GM12878 (cell line): ENCODE results near the gene MRTFB. TPM values are rescaled to one million over a fixed set of nuclear protein-coding genes. Genes with fewer than 3 reads are reported as not detected.

Experiments used
- ATAC-seq: fragments of 200-7000 bp; cut with Tn5 transposase; 3 replicates; pipeline ENCODE4 v1.9.1; 2020; ENCODE audit warnings: mild to moderate bottlenecking, moderate library complexity
- BruUV-seq: library from RNA; stranded (reverse); fragments of 400-500 nt; replicated peaks from 2 replicates; lab custom pipeline; 2021; lab: Mats Ljungman, UMichigan
- CTCF ChIA-PET: fragments of 300-600 bp; sonication (Branson Sonifier 250); formaldehyde crosslinking; extraction: SDS; loops from one replicate; lab custom pipeline; 2021; ENCODE audit warnings: inconsistent platforms; lab: Yijun Ruan, JAX
- POLR2A ChIA-PET: fragments of 350-600 bp; formaldehyde crosslinking; extraction: SDS; loops from one replicate; lab custom pipeline; 2021; ENCODE audit warnings: inconsistent platforms; lab: Charles Lee
- RAD21 ChIA-PET: fragments of 300-600 bp; sonication (Branson Sonifier 250); formaldehyde crosslinking; loops from one replicate; lab custom pipeline; 2023; ENCODE audit warnings: antibody characterized with exemption; ENCODE audit not compliant: unreplicated experiment; lab: Charles Lee
- SMC1A ChIA-PET: fragments of 300-600 bp; sonication (Branson Sonifier 250); formaldehyde crosslinking; loops from one replicate; lab custom pipeline; 2023; ENCODE audit not compliant: unreplicated experiment, uncharacterized antibody; lab: Charles Lee
- DNase-seq: peaks from one replicate; pipeline ENCODE4 v3.0.0-alpha.2; 2011; ENCODE audit warnings: low read depth, low spot score
- FAIRE-seq: peaks from 3 replicates; lab custom pipeline; 2011; peaks lifted over from hg19 to GRCh38; lab: Jason Lieb, UNC
- H2AFZ ChIP-seq: 2 replicates; pipeline ENCODE4 v1.6.0; 2011; ENCODE audit warnings: low read depth, low read length, control low read depth; ENCODE audit not compliant: control insufficient read depth
- H3K27ac ChIP-seq: 2 replicates; pipeline ENCODE4 v1.5.1; 2011; ENCODE audit warnings: control low read depth; ENCODE audit not compliant: control insufficient read depth, insufficient read depth
- H3K27me3 ChIP-seq, 2 experiments: replicated peaks in 1 of 2; 2 replicates each; pipeline versions ENCODE4 v1.6.0 to v1.6.1; 2011; ENCODE audit warnings: low read length in 1 of 2; ENCODE audit not compliant: control insufficient read depth in 2 of 2, insufficient read depth in 2 of 2
- H3K36me3 ChIP-seq, 2 experiments: 2 replicates each; pipeline ENCODE4 v1.5.1; 2011; ENCODE audit warnings: low read length in 1 of 2; ENCODE audit not compliant: control insufficient read depth in 2 of 2, insufficient read depth in 2 of 2
- H3K4me1 ChIP-seq: 2 replicates; pipeline ENCODE4 v1.6.1; 2011; ENCODE audit warnings: mild to moderate bottlenecking, low read length, moderate library complexity, mixed read lengths; ENCODE audit not compliant: control insufficient read depth, insufficient read depth
- H3K4me2 ChIP-seq: 2 replicates; pipeline ENCODE4 v1.6.0; 2011; ENCODE audit warnings: control low read depth; ENCODE audit not compliant: control insufficient read depth, insufficient read depth
- H3K4me3 ChIP-seq: fragments of 200-600 bp; sonication (generic); 2 replicates; pipeline ENCODE4 v1.5.1; 2016
- H3K79me2 ChIP-seq: 2 replicates; pipeline ENCODE4 v1.6.0; 2011; ENCODE audit warnings: low read length; ENCODE audit not compliant: control insufficient read depth, insufficient read depth
- H3K9ac ChIP-seq: 2 replicates; pipeline ENCODE4 v1.8.0; 2011; ENCODE audit warnings: low read length, control low read depth, mixed read lengths; ENCODE audit not compliant: control insufficient read depth, insufficient read depth
- H3K9me3 ChIP-seq: replicated peaks from 3 replicates; pipeline ENCODE4 v1.5.1; 2011; ENCODE audit warnings: mild to moderate bottlenecking, low read length; ENCODE audit not compliant: control insufficient read depth, insufficient read depth
- H4K20me1 ChIP-seq: 2 replicates; pipeline ENCODE4 v1.6.0; 2011; ENCODE audit not compliant: control insufficient read depth, insufficient read depth
- ATF7 ChIP-seq: fragments of 450-650 bp; IDR thresholded peaks from 2 replicates; pipeline ENCODE4 v1.6.1; 2016; ENCODE audit warnings: low read depth, mild to moderate bottlenecking
- CREM ChIP-seq: IDR thresholded peaks from 2 replicates; pipeline ENCODE4 v1.6.1; 2014; ENCODE audit warnings: antibody characterized with exemption, low read depth
- CTCF ChIP-seq, 3 experiments: IDR thresholded peaks in 2 of 3; conservative IDR thresholded peaks in 1 of 3; 2 replicates each; pipeline ENCODE4 v1.5.1; 2011; ENCODE audit warnings: low read depth in 3 of 3, low read length in 3 of 3, mild to moderate bottlenecking in 3 of 3, control low read depth in 2 of 3, moderate library complexity in 2 of 3, inconsistent platforms in 1 of 3, mixed read lengths in 1 of 3; ENCODE audit not compliant: control insufficient read depth in 2 of 3, insufficient read depth in 1 of 3; ENCODE audit errors: extremely low read depth in 1 of 3
- MEF2B ChIP-seq: fragments of 450-650 bp; IDR thresholded peaks from 2 replicates; pipeline ENCODE4 v1.6.1; 2018; ENCODE audit warnings: mild to moderate bottlenecking, moderate library complexity; ENCODE audit not compliant: partially characterized antibody, poor library complexity, severe bottlenecking
- MLLT1 ChIP-seq: fragments of 450-650 bp; IDR thresholded peaks from 2 replicates; pipeline ENCODE4 v1.6.1; 2016; ENCODE audit warnings: mild to moderate bottlenecking
- NR2C2 ChIP-seq: IDR thresholded peaks from 2 replicates; pipeline ENCODE4 v1.6.1; 2011; ENCODE audit warnings: borderline replicate concordance, low read depth; ENCODE audit not compliant: control insufficient read depth, insufficient read length
- PKNOX1 ChIP-seq: fragments of 450-650 bp; IDR thresholded peaks from 2 replicates; pipeline ENCODE4 v1.6.1; 2016; ENCODE audit warnings: mild to moderate bottlenecking
- RAD21 ChIP-seq: IDR thresholded peaks from 2 replicates; pipeline ENCODE4 v1.6.1; 2011; ENCODE audit warnings: mild to moderate bottlenecking, low read depth, low read length, moderate library complexity; ENCODE audit not compliant: insufficient read depth
- RELA ChIP-seq: fragments of 450-650 bp; IDR thresholded peaks from 2 replicates; pipeline ENCODE4 v1.8.0; 2014; ENCODE audit warnings: borderline replicate concordance; ENCODE audit not compliant: partially characterized antibody
- ZNF687 ChIP-seq: fragments of 450-650 bp; IDR thresholded peaks from 2 replicates; pipeline ENCODE4 v1.6.1; 2017; ENCODE audit warnings: mild to moderate bottlenecking, moderate library complexity
- WGBS: methylation state at CpG from one replicate; pipeline ENCODE4 v1.1.6; 2016; ENCODE audit warnings: low lambda C conversion rate; ENCODE audit not compliant: insufficient replicate concordance, insufficient coverage; ENCODE audit errors: missing lambda C conversion rate; 5-methylcytosine and 5-hydroxymethylcytosine counted together
- in situ Hi-C: fragments of 300-500 bp; cut with MboI; formaldehyde crosslinking; loops from 9 replicates; pipeline ENCODE4 v1.14.3; 2018; ENCODE audit warnings: mixed read lengths
- intact Hi-C: fragments of 100-400 bp; cut with micrococcal nuclease; formaldehyde crosslinking; loops from one replicate; pipeline ENCODE4 v1.14.2; 2022; ENCODE audit not compliant: unreplicated experiment
- polyA plus RNA-seq, 11 experiments: library from polyadenylated mRNA; depleted of rRNA in 4 of 11; unstranded in 6 of 11; stranded (reverse) in 5 of 11; fragments of >200 nt; fragmentation: Nextera tagmentation in 4 of 11; fragmentation: Illumina TruSeq in 1 of 11; extraction: Ambion mirVana in 4 of 11; extraction: Trizol in 1 of 11; gene quantifications; 1 replicate in 1 of 11; 2 replicates in 10 of 11; pipeline versions ENCODE4 v1.2.1 to v1.2.3, GENCODE V29; 2011 to 2016; ENCODE audit warnings: inconsistent platforms in 2 of 11, missing spikeins in 2 of 11, low read depth in 1 of 11
- total RNA-seq, 4 experiments: library from RNA; depleted of rRNA in 3 of 4; stranded (reverse); fragments of >200 nt in 3 of 4; fragmentation: Illumina TruSeq in 1 of 4; extraction: Trizol in 1 of 4; gene quantifications; 2 replicates each; pipeline versions ENCODE4 v1.2.1 to v1.2.3, GENCODE V29; 2013 to 2021

Gene MRTFB
- total and polyA plus RNA-seq, 10 of the 15 experiments (the other 5 are each of a cell fraction or from before 2014, with no cell fraction given), result 2.1 to 14.3 (median 8.0) TPM

- ChIA-PET POLR2A (interaction anchor here (0.6 to 1.7 kb wide), 4 partner anchors 9 to 196 kb away, joined by 4 to 12 read pairs (median 8); no protein-coding TSS in a partner anchor), RAD21 (interaction anchor here (0.9 to 8.9 kb wide), 6 partner anchors 21 to 221 kb away, joined by 3 to 75 read pairs (median 8); no protein-coding TSS in a partner anchor), CTCF (interaction anchor here (0.5 to 8.9 kb wide), 8 partner anchors 10 to 240 kb away, joined by 3 to 49 read pairs (median 6); no protein-coding TSS in a partner anchor), SMC1A (interaction anchor here (0.9 to 10.7 kb wide), 9 partner anchors 9 to 220 kb away, joined by 3 to 95 read pairs (median 5); no protein-coding TSS in a partner anchor)
- Histone ChIP-seq H4K20me1 (no peaks in the 10 kb centered on the region), H2AFZ (no peak overlapping the region), H3K4me2 (peak overlapping the region; percentile 89), H3K36me3 (no peaks in the 10 kb centered on the region), H3K9me3 (no peaks in the 10 kb centered on the region; the same call in 2 of the 3 replicates), H3K27ac (peak overlapping the region; percentile 92), H3K9ac (peak overlapping the region; percentile 92), H3K27me3 (no peaks in the 10 kb centered on the region), H3K79me2 (peaks cover 97% of the 10 kb centered on the region), H3K4me3 (peak overlapping the region; percentile 91), H3K4me1 (peaks cover 41% of the 10 kb centered on the region)
- intact Hi-C loops (loop anchor here (10.0 kb wide), 1 partner anchor 298 kb away; no protein-coding TSS in a partner anchor), in situ Hi-C loops (loop anchor here (5.0 kb wide), 1 partner anchor 100 kb away; no protein-coding TSS in a partner anchor)
- FAIRE-seq (no peak), ATAC-seq (no peak), DNase-seq (no peak)
- no TSS peak for BruUV-seq
- 34% methylated on average over 10 of the region's 10 CpGs for WGBS
- 0 out of 2 replicates have a peak, but pooled peaks have one; percentile 24 for TF ChIP-seq RAD21
- no peak for TF ChIP-seq NR2C2
- 0 out of 2 replicates have a peak, but pooled peaks have one; percentile 12 for TF ChIP-seq MLLT1
- TF ChIP-seq ATF7, result no peak
- peak; percentile 26 for TF ChIP-seq MEF2B
- no peak for TF ChIP-seq RELA
- TF ChIP-seq ZNF687, result peak; percentile 54
- TF ChIP-seq CREM, result no peak
- peak in 1 of 3 experiments; percentile 31; a peak in 1 of 6 replicates for TF ChIP-seq CTCF (IDR thresholded peaks at IDR 0.05 in 2 of 3, conservative IDR thresholded peaks at IDR 0.05 in 1 of 3; ENCODE audit: control insufficient read depth in 2 of 3, extremely low read depth in 1 of 3, insufficient read depth in 1 of 3, low read depth in 3 of 3, low read length in 3 of 3)
- TF ChIP-seq PKNOX1, result no peak
Observed at GRCh38 chr16:14307059-14307526, 236.0 kb downstream of the MRTFB start.
